H9 (cell line): Measurements from ENCODE around the gene E2F4. TPM values are rescaled to one million over a fixed set of nuclear protein-coding genes. Genes with fewer than 3 reads are reported as not detected.

Experiments used
- DNase-seq: peaks from one replicate; pipeline ENCODE4 v3.0.0-alpha.2; 2017
- H2AFZ ChIP-seq: one replicate; pipeline ENCODE4 v1.6.1; 2013; ENCODE audit warnings: mild to moderate bottlenecking, low read length, control low read depth, moderate library complexity
- H2AK5ac ChIP-seq: 2 replicates; pipeline ENCODE4 v1.6.1; 2013; ENCODE audit warnings: low read length, control low read depth, mixed read lengths; ENCODE audit not compliant: insufficient read length
- H2BK120ac ChIP-seq: one replicate; pipeline ENCODE4 v1.6.1; 2013; ENCODE audit warnings: low read depth, mild to moderate bottlenecking, low read length, control low read depth, inconsistent platforms; ENCODE audit not compliant: poor library complexity, severe bottlenecking
- H2BK12ac ChIP-seq: 2 replicates; pipeline ENCODE4 v1.6.1; 2013; ENCODE audit warnings: low read length, control low read depth, mixed read lengths, low read depth; ENCODE audit not compliant: insufficient read length
- H2BK15ac ChIP-seq: 2 replicates; pipeline ENCODE4 v1.6.1; 2013; ENCODE audit warnings: low read depth, low read length, control low read depth
- H2BK20ac ChIP-seq: one replicate; pipeline ENCODE4 v1.6.1; 2013; ENCODE audit warnings: low read depth, mild to moderate bottlenecking, low read length, control low read depth, inconsistent platforms; ENCODE audit not compliant: poor library complexity, severe bottlenecking
- H2BK5ac ChIP-seq: 2 replicates; pipeline ENCODE4 v1.6.1; 2013; ENCODE audit warnings: low read length, control low read depth, mixed read lengths; ENCODE audit not compliant: insufficient read length
- H3K14ac ChIP-seq: 2 replicates; pipeline ENCODE4 v1.6.1; 2013; ENCODE audit warnings: low read length, control low read depth; ENCODE audit not compliant: insufficient read depth
- H3K18ac ChIP-seq: 2 replicates; pipeline ENCODE4 v1.6.1; 2013; ENCODE audit warnings: low read depth, mild to moderate bottlenecking, mixed read lengths, low read length, control low read depth; ENCODE audit not compliant: insufficient read length
- H3K23ac ChIP-seq: 2 replicates; pipeline ENCODE4 v1.6.1; 2013; ENCODE audit warnings: low read length, control low read depth, mixed read lengths, low read depth; ENCODE audit not compliant: insufficient read length
- H3K23me2 ChIP-seq: 2 replicates; pipeline ENCODE4 v1.6.1; 2013; ENCODE audit warnings: low read depth, mild to moderate bottlenecking, mixed read lengths, low read length, control low read depth; ENCODE audit not compliant: insufficient read length, poor library complexity, severe bottlenecking
- H3K27ac ChIP-seq: 2 replicates; pipeline ENCODE4 v1.5.1; 2013; ENCODE audit warnings: low read length, control low read depth, mixed read lengths, low read depth; ENCODE audit not compliant: insufficient read length
- H3K27me3 ChIP-seq: 2 replicates; pipeline ENCODE4 v1.6.1; 2013; ENCODE audit warnings: low read length, control low read depth, inconsistent platforms; ENCODE audit not compliant: insufficient read depth
- H3K4ac ChIP-seq: 2 replicates; pipeline ENCODE4 v1.6.1; 2013; ENCODE audit warnings: low read depth, mild to moderate bottlenecking, control low read depth, inconsistent platforms, low read length, moderate library complexity
- H3K4me1 ChIP-seq: 2 replicates; pipeline ENCODE4 v1.6.1; 2013; ENCODE audit warnings: low read length, control low read depth, inconsistent platforms; ENCODE audit not compliant: insufficient read depth
- H3K4me2 ChIP-seq: 2 replicates; pipeline ENCODE4 v1.6.1; 2013; ENCODE audit warnings: low read length, control low read depth, mixed read lengths; ENCODE audit not compliant: insufficient read length, insufficient read depth
- H3K56ac ChIP-seq: 2 replicates; pipeline ENCODE4 v1.6.1; 2013; ENCODE audit warnings: low read depth, mild to moderate bottlenecking, mixed read lengths, low read length, control low read depth; ENCODE audit not compliant: insufficient read length
- H3K79me1 ChIP-seq: 2 replicates; pipeline ENCODE4 v1.6.1; 2013; ENCODE audit warnings: low read depth, mild to moderate bottlenecking, moderate library complexity, low read length, control low read depth, inconsistent platforms; ENCODE audit not compliant: insufficient read depth, poor library complexity, severe bottlenecking
- H3K79me2 ChIP-seq: 2 replicates; pipeline ENCODE4 v1.6.1; 2013; ENCODE audit warnings: low read length, control low read depth, inconsistent platforms; ENCODE audit not compliant: insufficient read depth
- H3K9ac ChIP-seq: 2 replicates; pipeline ENCODE4 v1.6.1; 2013; ENCODE audit warnings: low read length, control low read depth, mixed read lengths; ENCODE audit not compliant: insufficient read length; ENCODE audit errors: extremely low read depth
- H3K9me3 ChIP-seq: one replicate; pipeline ENCODE4 v1.6.1; 2013; ENCODE audit warnings: low read depth, low read length, inconsistent platforms; ENCODE audit not compliant: control insufficient read depth
- H3T11ph ChIP-seq: one replicate; pipeline ENCODE4 v1.6.1; 2013; ENCODE audit warnings: mild to moderate bottlenecking, low read length, control low read depth, inconsistent platforms
- H4K20me1 ChIP-seq: one replicate; pipeline ENCODE4 v1.6.1; 2013; ENCODE audit not compliant: control insufficient read depth, insufficient read length, insufficient read depth
- H4K5ac ChIP-seq: 2 replicates; pipeline ENCODE4 v1.6.1; 2013; ENCODE audit warnings: low read depth, mild to moderate bottlenecking, mixed read lengths, low read length, control low read depth; ENCODE audit not compliant: insufficient read length
- H4K8ac ChIP-seq: replicated peaks from 2 replicates; pipeline ENCODE4 v1.6.1; 2013; ENCODE audit warnings: low read length, control low read depth, mixed read lengths, low read depth; ENCODE audit not compliant: insufficient read length
- H4K91ac ChIP-seq: 2 replicates; pipeline ENCODE4 v1.6.1; 2013; ENCODE audit warnings: low read depth, mild to moderate bottlenecking, moderate library complexity, mixed read lengths, low read length, control low read depth; ENCODE audit not compliant: insufficient read length
- H3K27ac Mint-ChIP-seq, 3 experiments: 2 replicates in 2 of 3; 3 replicates in 1 of 3; pipeline ENCODE4 v1.8.0; 2020 to 2021; ENCODE audit warnings: mixed read lengths in 3 of 3, mild to moderate bottlenecking in 1 of 3, moderate library complexity in 1 of 3
- H3K27me3 Mint-ChIP-seq: 2 replicates; pipeline ENCODE4 v1.8.0; 2021; ENCODE audit warnings: low read depth, mild to moderate bottlenecking, moderate library complexity, mixed read lengths
- H3K36me3 Mint-ChIP-seq, 3 experiments: 2 replicates in 2 of 3; 3 replicates in 1 of 3; pipeline ENCODE4 v1.8.0; 2020 to 2021; ENCODE audit warnings: low read depth in 3 of 3, mixed read lengths in 3 of 3; ENCODE audit not compliant: insufficient read depth in 1 of 3
- H3K4me1 Mint-ChIP-seq, 2 experiments: 2 replicates each; pipeline ENCODE4 v1.8.0; 2020; ENCODE audit warnings: mixed read lengths in 2 of 2
- H3K4me3 Mint-ChIP-seq, 2 experiments: 2 replicates in 1 of 2; 3 replicates in 1 of 2; pipeline ENCODE4 v1.8.0; 2020 to 2021; ENCODE audit warnings: mild to moderate bottlenecking in 2 of 2, mixed read lengths in 2 of 2, moderate library complexity in 1 of 2
- H3K9me3 Mint-ChIP-seq, 2 experiments: 2 replicates in 1 of 2; 3 replicates in 1 of 2; pipeline ENCODE4 v1.8.0; 2020; ENCODE audit warnings: mild to moderate bottlenecking in 2 of 2, mixed read lengths in 2 of 2, moderate library complexity in 1 of 2
- CTCF ChIP-seq: fragments of 200-600 bp; sonication (generic); conservative IDR thresholded peaks from 3 replicates; pipeline ENCODE4 v1.8.0; 2021; ENCODE audit warnings: antibody characterized with exemption, mild to moderate bottlenecking
- WGBS: extraction: QIAGEN DNeasy Blood & Tissue Kit; methylation state at CpG from one replicate; pipeline ENCODE4 v1.1.7; 2013; ENCODE audit warnings: missing lambda C conversion rate, low lambda C conversion rate, mixed read lengths; ENCODE audit not compliant: insufficient read length; ENCODE audit errors: extremely low coverage; 5-methylcytosine and 5-hydroxymethylcytosine counted together
- total RNA-seq: library from RNA; stranded (reverse); gene quantifications from 2 replicates; pipeline ENCODE4 v1.2.1, GENCODE V29; 2021

Gene E2F4
- total RNA-seq, 1 experiment from 2014 or later: 116 TPM

- Histone ChIP-seq H3K4me2 (no peak overlapping the region), H4K91ac (no peak overlapping the region), H2BK20ac (no peak overlapping the region), H3K4me1 (peaks cover 4% of the 10 kb centered on the region), H3T11ph (no peak overlapping the region), H3K18ac (no peak overlapping the region), H2BK5ac (no peak overlapping the region), H4K20me1 (no peaks in the 10 kb centered on the region), H2BK15ac (no peak overlapping the region), H3K4ac (no peak overlapping the region), H3K56ac (no peak overlapping the region), H3K9me3 (no peaks in the 10 kb centered on the region), H3K23ac (no peak overlapping the region), H2AFZ (no peak overlapping the region), H3K27ac (no peak overlapping the region), H4K8ac (no peak overlapping the region), H4K5ac (no peak overlapping the region), H3K79me1 (peaks cover 3% of the 10 kb centered on the region), H3K23me2 (peaks cover 15% of the 10 kb centered on the region), H2AK5ac (no peak overlapping the region), H2BK120ac (no peak overlapping the region), H3K9ac (no peak overlapping the region), H3K14ac (no peak overlapping the region), H3K79me2 (peaks cover 5% of the 10 kb centered on the region; the same call in 1 of the 2 replicates), H3K27me3 (no peaks in the 10 kb centered on the region), H2BK12ac (no peak overlapping the region)
- no CpG with 5 or more reads among the region's 9 CpGs for WGBS
- Mint-ChIP-seq H3K27ac (no peak overlapping the region), H3K36me3 (peaks cover 18 to 60% (median 50%) of the 10 kb centered on the region in 3 experiments; a peak in 6 of 7 replicates), H3K9me3 (no peaks in the 10 kb centered on the region; a peak in 1 of 5 replicates), H3K4me1 (peaks cover 17 to 20% of the 10 kb centered on the region in 2 experiments), H3K4me3 (peak overlapping the region; percentile 99 to 100), H3K27me3 (peaks cover 9% of the 10 kb centered on the region)
- DNase-seq: no peak
- no peak for TF ChIP-seq CTCF
Measured at GRCh38 chr16:67228905-67229304, 37.0 kb downstream of the E2F4 start.
